Measurements from ENCODE around the gene ZRANB3.
"Not testable (repeated sequence)": the region's sequence is repeated elsewhere in the genome, so short reads cannot be mapped to it uniquely, and the experiment has no call there.

The ZRANB3 gene

GRCh38 chr2:135547311-135547710 lies 16.3 kb upstream of the ZRANB3 start:
- Histone ChIP-seq H3K4me3 (ENCODE audit: low read length) (no peak overlapping the region), H3K27ac (ENCODE audit: low read length) (no peak overlapping the region), H3K4me2 (ENCODE audit: low read length) (no peak overlapping the region), H2AFZ (ENCODE audit: low read depth, low read length) (no peak overlapping the region), H3K9ac (ENCODE audit: low read length) (no peak overlapping the region), H4K20me1 (ENCODE audit: insufficient read depth, low read length) (no peaks in the 10 kb centered on the region; the same call in 1 of the 2 replicates), H3K27me3 (ENCODE audit: low read depth, low read length) (no peaks in the 10 kb centered on the region), H3K79me2 (ENCODE audit: low read length) (peaks cover 58% of the 10 kb centered on the region), H3K36me3 (replicated peaks; ENCODE audit: low read depth, low read length) (no peaks in the 10 kb centered on the region), H3K4me1 (ENCODE audit: low read length) (no peaks in the 10 kb centered on the region), H3K9me3 (ENCODE audit: insufficient read depth, low read length) (no peaks in the 10 kb centered on the region)
- TF ChIP-seq CTCF (IDR thresholded peaks at IDR 0.05; ENCODE audit: low read depth, low read length) (no peak), EZH2phosphoT487 (IDR thresholded peaks at IDR 0.05; ENCODE audit: low read depth) (no peak)

GRCh38 chr2:135546436-135546835 lies 15.4 kb upstream of the ZRANB3 start:
- Histone ChIP-seq H2AFZ (ENCODE audit: low read depth, low read length) (no peak overlapping the region), H3K79me2 (ENCODE audit: low read length) (peaks cover 57% of the 10 kb centered on the region), H3K36me3 (replicated peaks; ENCODE audit: low read depth, low read length) (no peaks in the 10 kb centered on the region), H4K20me1 (ENCODE audit: insufficient read depth, low read length) (no peaks in the 10 kb centered on the region; the same call in 1 of the 2 replicates), H3K4me2 (ENCODE audit: low read length) (no peak overlapping the region), H3K27ac (ENCODE audit: low read length) (no peak overlapping the region), H3K9me3 (ENCODE audit: insufficient read depth, low read length) (no peaks in the 10 kb centered on the region), H3K4me1 (ENCODE audit: low read length) (no peaks in the 10 kb centered on the region), H3K27me3 (ENCODE audit: low read depth, low read length) (no peaks in the 10 kb centered on the region), H3K9ac (ENCODE audit: low read length) (no peak overlapping the region), H3K4me3 (ENCODE audit: low read length) (no peak overlapping the region)
- TF ChIP-seq CTCF (IDR thresholded peaks at IDR 0.05; ENCODE audit: low read depth, low read length) (no peak), EZH2phosphoT487 (IDR thresholded peaks at IDR 0.05; ENCODE audit: low read depth) (no peak)

GRCh38 chr2:135533545-135533944 lies 2.5 kb upstream of the ZRANB3 start:
- H3K4me3 ChIP-seq (ENCODE audit: low read length); H3K9ac ChIP-seq (ENCODE audit: low read length); H4K20me1 ChIP-seq (ENCODE audit: insufficient read depth, low read length); H3K27ac ChIP-seq (ENCODE audit: low read length); H2AFZ ChIP-seq (ENCODE audit: low read depth, low read length); H3K9me3 ChIP-seq (ENCODE audit: insufficient read depth, low read length); H3K27me3 ChIP-seq (ENCODE audit: low read depth, low read length); H3K4me2 ChIP-seq (ENCODE audit: low read length): not testable (repeated sequence)
- peaks cover 80% of the 10 kb centered on the region for H3K79me2 ChIP-seq (ENCODE audit: low read length)
- peaks cover 14% of the 10 kb centered on the region for H3K36me3 ChIP-seq (replicated peaks; ENCODE audit: low read depth, low read length)
- H3K4me1 ChIP-seq (ENCODE audit: low read length) = peaks cover 15% of the 10 kb centered on the region

- no peaks in the 10 kb centered on the region for H3K9me3 ChIP-seq (ENCODE audit: insufficient read depth, low read length)
- H3K79me2 ChIP-seq (ENCODE audit: low read length) = peaks cover 81% of the 10 kb centered on the region
- H3K9ac ChIP-seq (ENCODE audit: low read length) = peak overlapping the region; percentile 75
- H2AFZ ChIP-seq (ENCODE audit: low read depth, low read length) = no peak overlapping the region
- peak overlapping the region; percentile 65 for H3K4me2 ChIP-seq (ENCODE audit: low read length)
- peaks cover 9% of the 10 kb centered on the region for H3K36me3 ChIP-seq (replicated peaks; ENCODE audit: low read depth, low read length)
- TF ChIP-seq EZH2phosphoT487 (IDR thresholded peaks at IDR 0.05; ENCODE audit: low read depth) (no peak), CTCF (IDR thresholded peaks at IDR 0.05; ENCODE audit: low read depth, low read length) (no peak)
- H3K4me3 ChIP-seq (ENCODE audit: low read length) = peak overlapping the region; percentile 94
- no peak overlapping the region for H3K27ac ChIP-seq (ENCODE audit: low read length)
- no peaks in the 10 kb centered on the region for H3K27me3 ChIP-seq (ENCODE audit: low read depth, low read length)
- H3K4me1 ChIP-seq (ENCODE audit: low read length) = peaks cover 15% of the 10 kb centered on the region
- H4K20me1 ChIP-seq (ENCODE audit: insufficient read depth, low read length) = peaks cover 9% of the 10 kb centered on the region; the same call in 1 of the 2 replicates
Observed at GRCh38 chr2:135532581-135532980, 1.6 kb upstream of the ZRANB3 start.

Measured in OCI-LY3 (cell line).